MM.1S (cell line): ENCODE measurements around the gene REPS1.

ENCODE experiments used
- DNase-seq: peaks from one replicate; pipeline ENCODE4 v3.0.0-alpha.2; 2015
- H2AFZ ChIP-seq: fragments of 300-600 bp; sonication (generic); 2 replicates; pipeline ENCODE4 v1.6.0; 2016; ENCODE audit warnings: antibody characterized with exemption, low read length
- H3F3A ChIP-seq: fragments of 300-600 bp; sonication (generic); 2 replicates; pipeline ENCODE4 v1.6.1; 2016; ENCODE audit warnings: mild to moderate bottlenecking, antibody characterized with exemption, low read length, moderate library complexity, mixed read lengths; ENCODE audit not compliant: insufficient read depth
- H3K27ac ChIP-seq: fragments of 300-600 bp; sonication (generic); 2 replicates; pipeline ENCODE4 v1.5.1; 2016; ENCODE audit warnings: mild to moderate bottlenecking, low read length
- H3K27me3 ChIP-seq: fragments of 300-600 bp; sonication (generic); replicated peaks from 2 replicates; pipeline ENCODE4 v1.6.0; 2016; ENCODE audit warnings: low read length; ENCODE audit not compliant: insufficient read depth
- H3K36me3 ChIP-seq: fragments of 300-600 bp; sonication (generic); replicated peaks from 2 replicates; pipeline ENCODE4 v1.6.1; 2016; ENCODE audit warnings: mild to moderate bottlenecking, low read length, mixed read lengths; ENCODE audit not compliant: insufficient read depth
- H3K4me1 ChIP-seq: fragments of 300-600 bp; sonication (generic); 2 replicates; pipeline ENCODE4 v1.6.1; 2016; ENCODE audit warnings: low read length, mixed read lengths
- H3K4me2 ChIP-seq: fragments of 300-600 bp; sonication (generic); 2 replicates; pipeline ENCODE4 v1.6.0; 2016; ENCODE audit warnings: low read depth, low read length
- H3K4me3 ChIP-seq: fragments of 300-600 bp; sonication (generic); 2 replicates; pipeline ENCODE4 v1.5.1; 2016; ENCODE audit warnings: low read length, mixed read lengths
- H3K79me2 ChIP-seq: fragments of 300-600 bp; sonication (generic); 2 replicates; pipeline ENCODE4 v1.6.1; 2016; ENCODE audit warnings: mixed run types, low read length, mixed read lengths
- H3K9ac ChIP-seq: fragments of 300-600 bp; sonication (generic); 2 replicates; pipeline ENCODE4 v1.6.1; 2016; ENCODE audit warnings: low read length, mixed read lengths
- H3K9me2 ChIP-seq: fragments of 300-600 bp; sonication (generic); replicated peaks from 2 replicates; pipeline ENCODE4 v1.6.1; 2016; ENCODE audit warnings: mild to moderate bottlenecking, low read length, mixed read lengths; ENCODE audit not compliant: insufficient read depth
- H3K9me3 ChIP-seq: fragments of 300-600 bp; sonication (generic); replicated peaks from 2 replicates; pipeline ENCODE4 v1.6.1; 2016; ENCODE audit warnings: mild to moderate bottlenecking, low read length, mixed read lengths; ENCODE audit not compliant: insufficient read depth
- H4K20me1 ChIP-seq: fragments of 300-600 bp; sonication (generic); 2 replicates; pipeline ENCODE4 v1.6.1; 2016; ENCODE audit warnings: mild to moderate bottlenecking, low read length, moderate library complexity, mixed read lengths; ENCODE audit not compliant: insufficient read depth
- EZH2 ChIP-seq: fragments of 300-600 bp; sonication (generic); optimal IDR thresholded peaks from 2 replicates; pipeline ENCODE3; 2017; ENCODE audit warnings: low read depth, mild to moderate bottlenecking, antibody characterized with exemption, low read length, mixed read lengths
- EZH2phosphoT487 ChIP-seq: fragments of 300-600 bp; sonication (generic); IDR thresholded peaks from 2 replicates; pipeline ENCODE4 v1.6.1; 2018; ENCODE audit warnings: antibody characterized with exemption, low read length
- TF ChIP-seq, protein P1 (sequence below): fragments of 300-600 bp; sonication (generic); IDR thresholded peaks from 2 replicates; pipeline ENCODE4 v1.5.1; 2016; ENCODE audit warnings: antibody characterized with exemption, low read length, mixed read lengths

Gene REPS1

DNA sequence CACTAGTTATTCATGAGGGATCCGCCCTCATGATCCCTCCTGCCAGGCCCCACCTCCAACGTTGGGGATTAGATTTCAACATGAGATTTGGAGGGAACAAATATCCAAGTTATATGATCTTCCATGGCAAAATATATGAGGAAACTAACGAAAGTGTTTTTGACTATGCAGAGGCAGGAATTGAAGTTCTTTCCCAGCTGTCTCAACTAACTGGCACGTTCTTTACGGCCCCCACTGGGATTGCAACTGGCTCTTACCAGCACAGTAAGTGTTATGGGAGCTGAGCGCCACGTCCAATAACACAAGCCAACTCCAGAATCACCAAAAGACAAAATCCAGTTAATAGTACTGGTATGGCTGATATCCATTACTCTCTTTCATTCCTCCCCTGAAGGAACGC is 125.6 kb downstream of the REPS1 start:
- H3F3A ChIP-seq = no peaks in the 10 kb centered on the region
- H3K27ac ChIP-seq = no peak overlapping the region
- H3K4me1 ChIP-seq = no peaks in the 10 kb centered on the region
- H3K9me2 ChIP-seq = no peaks in the 10 kb centered on the region
- H4K20me1 ChIP-seq = no peaks in the 10 kb centered on the region
- no peaks in the 10 kb centered on the region for H3K79me2 ChIP-seq
- H2AFZ ChIP-seq = no peak overlapping the region
- H3K9me3 ChIP-seq = no peaks in the 10 kb centered on the region
- TF ChIP-seq EZH2 = no peak
- TF ChIP-seq, protein P1, sequence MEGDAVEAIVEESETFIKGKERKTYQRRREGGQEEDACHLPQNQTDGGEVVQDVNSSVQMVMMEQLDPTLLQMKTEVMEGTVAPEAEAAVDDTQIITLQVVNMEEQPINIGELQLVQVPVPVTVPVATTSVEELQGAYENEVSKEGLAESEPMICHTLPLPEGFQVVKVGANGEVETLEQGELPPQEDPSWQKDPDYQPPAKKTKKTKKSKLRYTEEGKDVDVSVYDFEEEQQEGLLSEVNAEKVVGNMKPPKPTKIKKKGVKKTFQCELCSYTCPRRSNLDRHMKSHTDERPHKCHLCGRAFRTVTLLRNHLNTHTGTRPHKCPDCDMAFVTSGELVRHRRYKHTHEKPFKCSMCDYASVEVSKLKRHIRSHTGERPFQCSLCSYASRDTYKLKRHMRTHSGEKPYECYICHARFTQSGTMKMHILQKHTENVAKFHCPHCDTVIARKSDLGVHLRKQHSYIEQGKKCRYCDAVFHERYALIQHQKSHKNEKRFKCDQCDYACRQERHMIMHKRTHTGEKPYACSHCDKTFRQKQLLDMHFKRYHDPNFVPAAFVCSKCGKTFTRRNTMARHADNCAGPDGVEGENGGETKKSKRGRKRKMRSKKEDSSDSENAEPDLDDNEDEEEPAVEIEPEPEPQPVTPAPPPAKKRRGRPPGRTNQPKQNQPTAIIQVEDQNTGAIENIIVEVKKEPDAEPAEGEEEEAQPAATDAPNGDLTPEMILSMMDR = no peak
- no peak for TF ChIP-seq EZH2phosphoT487
- H3K36me3 ChIP-seq = no peaks in the 10 kb centered on the region
- DNase-seq = no peak
- H3K9ac ChIP-seq = no peak overlapping the region
- no peaks in the 10 kb centered on the region for H3K27me3 ChIP-seq
- no peak overlapping the region for H3K4me3 ChIP-seq
- H3K4me2 ChIP-seq = no peak overlapping the region

DNA sequence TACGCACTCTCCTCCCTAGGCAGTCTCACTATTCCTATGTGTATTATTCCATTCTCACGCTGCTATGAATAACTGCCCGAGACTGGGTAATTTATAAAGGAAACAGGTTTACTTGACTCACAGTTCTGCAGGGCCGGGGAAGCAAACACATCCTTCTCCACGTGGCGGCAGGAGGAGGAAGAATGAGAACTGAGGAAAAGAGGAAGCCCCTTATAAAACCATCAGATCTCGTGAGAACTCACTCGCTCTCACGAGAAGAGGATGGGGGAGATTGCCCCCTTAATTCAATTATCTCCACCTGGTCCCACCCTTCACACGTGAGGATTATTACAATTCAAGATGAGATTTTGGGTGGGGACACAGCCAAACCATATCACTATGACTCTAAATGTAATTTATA is 130.3 kb downstream of the REPS1 start:
- Histone ChIP-seq H4K20me1 (no peaks in the 10 kb centered on the region), H3K36me3 (no peaks in the 10 kb centered on the region), H3K27me3 (no peaks in the 10 kb centered on the region), H3K9me2 (no peaks in the 10 kb centered on the region), H3K4me2 (no peak overlapping the region), H3K9me3 (no peaks in the 10 kb centered on the region), H3K27ac (no peak overlapping the region), H3K9ac (no peak overlapping the region), H3F3A (no peaks in the 10 kb centered on the region), H3K4me1 (no peaks in the 10 kb centered on the region), H2AFZ (no peak overlapping the region), H3K79me2 (no peaks in the 10 kb centered on the region), H3K4me3 (no peak overlapping the region)
- TF ChIP-seq EZH2phosphoT487 (no peak), EZH2 (no peak)
- TF ChIP-seq, protein P1 = no peak
- no peak for DNase-seq

DNA sequence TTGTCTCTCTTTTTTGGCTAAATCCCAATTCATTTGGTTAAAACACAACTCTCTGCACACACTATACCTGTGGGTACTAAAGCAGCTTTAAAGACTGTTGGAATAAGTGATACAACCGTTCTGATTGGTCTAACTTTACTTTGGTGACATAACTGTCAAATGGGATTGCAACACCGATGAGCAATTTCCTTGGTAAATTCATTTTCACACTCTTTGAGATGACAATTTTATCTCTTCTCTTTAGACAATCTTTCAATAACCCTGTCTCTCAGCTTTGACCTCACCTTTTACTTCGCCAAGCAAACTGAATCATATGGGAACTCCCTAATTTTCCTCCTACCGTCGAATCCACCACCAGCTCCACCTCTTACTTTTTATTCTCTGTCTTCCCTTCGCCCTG is 131.4 kb downstream of the REPS1 start:
- Histone ChIP-seq H3K27me3 (no peaks in the 10 kb centered on the region), H3K27ac (no peak overlapping the region), H3K9me2 (no peaks in the 10 kb centered on the region), H3K36me3 (no peaks in the 10 kb centered on the region), H3K79me2 (no peaks in the 10 kb centered on the region), H3K9ac (no peak overlapping the region), H3K9me3 (no peaks in the 10 kb centered on the region), H3K4me2 (no peak overlapping the region), H2AFZ (no peak overlapping the region), H4K20me1 (no peaks in the 10 kb centered on the region), H3F3A (no peaks in the 10 kb centered on the region), H3K4me1 (no peaks in the 10 kb centered on the region), H3K4me3 (no peak overlapping the region)
- TF ChIP-seq, protein P1 = no peak
- no peak for TF ChIP-seq EZH2phosphoT487
- DNase-seq = no peak
